ENCODE results near the gene FGF14. TPM values are rescaled to one million over a fixed set of nuclear protein-coding genes. Genes with fewer than 3 reads are reported as not detected.
A peak's percentile ranks its signal among the peaks of the same experiment; 100 is the strongest.
"Not testable (repeated sequence)": the region's sequence is repeated elsewhere in the genome, so short reads cannot be mapped to it uniquely, and the experiment has no call there.

FGF14 gene
- total RNA-seq, 1 donor from 2014 or later, result 0.16 TPM

DNA sequence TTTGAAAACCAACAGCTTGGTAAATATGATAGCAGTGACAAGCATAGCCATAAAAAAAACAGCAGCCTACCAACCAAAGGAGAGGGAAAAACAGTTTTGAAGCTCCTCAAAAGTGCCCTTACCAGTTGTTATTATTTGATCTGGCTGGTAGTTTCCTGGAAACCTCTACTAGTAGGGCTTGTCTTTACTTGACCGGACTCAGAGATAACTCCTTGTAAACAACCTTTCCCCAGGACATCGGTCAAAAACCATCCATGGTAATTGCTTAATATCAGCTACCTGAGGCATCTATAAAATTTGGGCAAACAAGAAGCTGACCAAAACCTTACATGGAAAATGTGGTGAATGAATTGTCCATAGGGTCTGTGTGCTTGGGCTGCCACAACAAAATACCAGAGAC, 210.9 kb downstream of the FGF14 start:
- no peak for ATAC-seq

DNA sequence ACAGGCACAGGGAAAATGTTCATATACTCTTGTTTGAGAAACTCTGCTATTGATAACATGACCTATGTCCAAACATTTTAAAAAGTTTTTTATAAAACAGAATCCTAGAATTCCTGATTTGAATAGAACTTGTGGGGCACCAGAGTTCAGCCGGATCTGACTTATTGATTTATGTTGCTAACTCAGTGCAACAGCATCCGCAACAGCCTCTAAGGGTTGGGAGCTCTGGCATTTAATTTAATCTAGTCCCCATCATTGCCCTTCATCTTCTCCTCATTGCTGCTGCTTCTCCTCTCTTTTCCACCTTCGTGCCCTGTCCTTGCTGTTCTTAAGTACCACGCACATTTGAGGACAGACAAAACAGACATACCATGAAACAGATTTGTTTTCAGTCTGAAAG, 214.5 kb downstream of the FGF14 start:
- no peak for ATAC-seq

DNA sequence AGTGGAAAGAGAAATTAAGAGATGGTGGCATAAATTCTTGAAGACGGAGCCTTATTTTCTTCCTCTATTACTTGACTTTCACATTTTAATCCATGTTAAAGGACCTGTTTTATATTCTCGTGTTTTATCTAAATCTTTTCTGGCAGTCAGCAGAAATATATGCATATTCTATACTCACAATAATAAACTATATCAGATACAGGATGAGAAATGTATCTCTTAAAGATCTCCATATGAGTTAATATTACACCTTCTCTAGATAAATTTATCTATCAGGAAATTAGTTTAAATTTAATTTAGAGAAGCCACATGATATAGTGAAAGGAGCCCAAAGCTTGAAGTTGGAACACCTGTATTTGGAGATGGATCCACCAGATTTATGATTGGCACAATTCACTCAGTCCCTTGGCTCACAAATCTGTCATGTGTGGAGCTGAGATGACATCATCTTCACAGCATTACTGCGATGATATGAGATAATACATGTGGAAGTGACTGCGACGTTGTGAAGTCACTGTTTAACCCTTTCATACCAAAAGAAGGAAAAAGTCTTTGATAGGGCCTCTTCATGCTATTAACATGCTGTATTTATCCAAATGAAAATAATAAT, 216.4 kb downstream of the FGF14 start:
- ATAC-seq, result no peak

DNA sequence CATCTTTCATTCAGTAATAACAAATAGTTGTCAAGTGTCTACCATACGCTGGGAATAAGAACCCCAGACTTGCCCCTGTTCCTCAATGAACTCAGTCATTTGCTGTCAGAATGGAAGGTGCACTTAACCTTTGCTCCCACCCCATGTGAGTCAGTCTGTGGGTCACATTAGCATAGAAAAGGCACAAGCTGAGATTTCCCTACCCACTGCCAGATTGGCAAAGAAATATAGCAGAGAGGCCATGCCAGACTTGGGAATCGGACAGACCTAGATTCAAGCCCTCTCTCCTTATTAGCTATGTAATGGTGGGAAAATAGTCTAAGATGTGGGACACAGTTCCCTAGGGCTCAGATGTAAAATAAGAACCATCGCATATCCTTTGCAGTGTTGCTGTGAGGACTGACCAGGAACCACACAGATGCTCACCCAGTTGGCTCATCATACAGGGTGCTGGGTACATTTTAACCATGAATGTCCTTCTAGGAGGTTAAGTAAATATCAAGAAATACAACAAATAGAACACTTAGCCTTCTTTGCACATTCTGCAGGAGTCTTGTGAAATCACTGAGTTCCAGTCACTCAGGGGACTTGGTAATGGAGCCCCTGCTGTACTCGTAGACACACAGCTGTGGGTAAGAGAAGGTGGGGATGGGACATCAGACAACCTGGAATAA, 218.2 kb downstream of the FGF14 start:
- no peak for ATAC-seq

DNA sequence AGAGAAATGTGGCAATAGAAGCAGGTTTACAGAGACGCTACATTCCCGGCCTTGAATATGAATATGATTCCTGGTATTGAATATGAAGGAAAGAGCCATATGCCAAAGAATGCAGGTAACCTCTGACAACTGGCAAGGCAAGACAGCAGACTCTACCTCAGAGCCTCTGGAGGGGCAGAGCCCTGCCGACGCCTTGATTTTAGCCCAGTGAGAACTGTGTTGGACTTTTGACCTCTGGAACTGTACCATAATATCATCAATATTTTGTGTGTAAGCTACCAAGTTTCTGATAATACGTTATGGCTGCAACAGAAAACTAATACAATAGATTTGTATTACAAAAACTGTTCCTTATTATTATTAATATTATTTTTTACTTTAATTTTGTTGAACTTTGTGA, 219.7 kb downstream of the FGF14 start:
- no peak for ATAC-seq

DNA sequence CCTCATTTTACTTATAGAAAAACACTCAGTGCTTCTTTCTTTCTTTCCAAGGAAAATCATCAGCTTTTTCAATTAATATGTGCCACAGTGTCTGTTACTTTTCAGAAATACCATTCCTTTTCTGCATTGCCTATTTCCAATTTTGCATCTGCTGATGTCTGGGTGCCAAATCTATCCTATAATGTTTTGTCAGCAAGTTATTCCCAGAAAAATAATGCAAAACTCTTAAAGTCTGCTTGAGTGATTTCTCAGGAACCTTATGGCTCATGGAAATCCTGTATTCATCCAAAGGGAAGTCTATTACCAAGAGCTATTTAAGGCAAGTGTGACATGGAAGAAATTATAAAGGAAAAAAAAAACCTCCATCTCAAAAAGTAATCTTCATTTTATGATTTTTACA, 224.4 kb downstream of the FGF14 start:
- no peak for ATAC-seq

DNA sequence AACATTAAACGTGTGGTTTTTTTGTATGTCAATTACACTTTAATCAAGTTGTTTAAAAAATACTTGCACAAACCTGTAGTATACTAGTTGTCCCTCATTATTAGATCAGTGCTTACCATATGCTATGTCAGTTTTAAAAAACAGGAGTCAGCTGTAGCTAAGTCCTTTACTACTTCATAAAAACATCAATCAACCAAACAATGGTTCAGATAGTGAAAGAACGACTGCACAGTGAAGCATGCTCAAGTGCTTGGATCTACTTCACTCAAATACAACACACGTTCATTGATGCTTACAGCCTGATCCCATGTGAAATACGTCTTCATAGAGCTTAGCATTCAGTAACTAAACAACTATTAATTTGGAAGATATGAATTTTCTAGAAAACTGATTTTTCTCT, 225.0 kb downstream of the FGF14 start:
- no peak for ATAC-seq

DNA sequence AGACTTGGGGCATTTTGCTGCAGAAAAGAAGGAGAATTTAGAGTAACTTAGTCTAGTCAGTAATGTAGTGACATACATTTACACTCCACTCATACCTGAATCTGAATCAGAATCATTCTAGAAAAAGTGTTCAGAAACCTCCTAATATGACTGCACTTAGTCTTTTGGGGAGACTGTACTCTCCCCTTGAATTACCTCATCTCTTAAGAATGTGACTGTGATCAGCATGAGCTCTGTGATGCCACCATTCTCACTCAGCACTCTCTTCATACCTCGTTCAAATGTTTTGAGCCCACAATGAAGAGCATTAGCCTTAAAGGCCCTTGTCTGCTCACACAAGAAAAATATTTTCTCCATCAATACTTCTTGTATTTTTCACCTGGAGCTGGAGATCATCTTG, 229.4 kb downstream of the FGF14 start:
- ATAC-seq, result no peak

DNA sequence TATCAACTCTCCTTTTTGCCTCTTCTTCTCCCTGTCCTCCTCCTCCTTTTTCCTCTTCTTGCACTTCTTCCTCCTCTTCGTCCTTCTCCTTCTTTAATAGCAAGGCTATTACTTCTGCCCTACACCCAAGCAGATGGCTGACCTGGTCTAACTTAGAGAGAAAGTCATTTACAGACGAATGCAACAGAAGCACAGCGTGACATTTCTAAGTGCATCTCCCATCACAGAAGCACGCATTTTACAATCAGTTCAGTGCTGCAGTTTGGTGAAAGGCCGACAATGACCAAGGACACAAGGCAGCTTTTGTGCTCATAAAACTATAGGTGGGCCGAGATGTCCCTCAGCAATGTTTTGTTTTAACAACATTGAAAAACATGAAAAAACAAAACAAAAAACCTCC, 231.5 kb downstream of the FGF14 start:
- no peak for ATAC-seq

DNA sequence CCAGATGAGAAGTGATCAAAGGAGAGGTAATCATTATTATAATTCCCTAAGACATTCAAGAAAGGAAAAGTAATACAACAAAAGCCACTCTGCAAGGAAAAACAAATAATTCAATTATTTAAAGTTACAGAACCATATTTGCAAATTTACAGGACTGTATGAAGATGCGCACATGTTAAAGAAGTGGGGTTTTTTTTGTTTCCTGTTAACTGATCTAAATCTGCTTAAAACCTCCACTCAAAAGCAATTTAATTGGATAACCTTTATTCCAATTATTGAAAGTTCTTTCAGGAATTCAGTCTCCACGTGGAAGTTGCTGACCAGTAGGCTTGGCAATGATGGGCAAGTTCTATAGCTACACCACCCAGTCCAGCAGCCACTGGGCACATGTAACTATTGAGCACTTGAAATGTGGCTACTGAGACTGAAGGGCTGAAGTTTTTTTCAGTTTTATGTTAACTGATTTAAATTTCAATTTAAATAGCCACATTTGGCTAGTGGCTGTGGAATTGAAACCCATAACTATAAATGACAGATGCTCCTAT, 232.3 kb downstream of the FGF14 start:
- ATAC-seq, result no peak

DNA sequence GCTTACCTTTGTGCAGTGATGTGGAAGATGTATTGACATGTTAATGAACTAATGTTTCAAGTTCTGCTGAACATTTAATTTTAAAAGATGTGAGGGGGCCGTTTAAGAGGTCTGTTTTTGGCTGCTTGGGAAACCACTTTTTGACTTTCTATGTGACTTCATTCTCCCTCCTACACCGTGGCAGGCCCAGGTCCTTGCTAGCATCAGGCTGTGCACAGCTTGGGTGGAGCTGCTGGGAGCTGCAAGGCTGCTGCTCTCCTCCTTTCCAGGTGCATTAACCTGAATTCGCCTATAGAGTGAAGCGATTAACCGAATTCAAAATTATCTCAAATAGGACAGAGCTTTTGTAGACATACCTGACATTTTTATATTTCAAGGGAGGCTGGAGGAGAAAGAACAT, 249.1 kb downstream of the FGF14 start:
- ATAC-seq, result no peak

DNA sequence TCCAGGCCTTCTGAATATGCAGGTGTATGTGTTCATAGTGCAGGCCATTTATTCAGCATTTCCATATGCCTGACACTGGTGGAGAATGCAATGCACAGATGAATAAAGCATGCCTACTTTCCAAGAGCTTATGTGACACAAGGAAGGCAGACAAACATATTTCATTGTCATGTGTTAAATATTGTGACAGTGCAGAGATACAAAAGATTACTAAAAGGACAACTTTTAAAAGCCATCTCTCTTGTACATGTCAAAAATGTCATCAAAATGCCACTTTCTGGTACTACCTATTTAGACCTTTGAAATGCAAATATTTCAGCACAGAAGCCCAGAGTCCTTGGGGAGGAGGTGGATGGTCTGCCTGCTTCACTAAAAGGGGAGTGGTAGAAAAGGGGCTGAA, 254.5 kb downstream of the FGF14 start:
- ATAC-seq, result no peak

DNA sequence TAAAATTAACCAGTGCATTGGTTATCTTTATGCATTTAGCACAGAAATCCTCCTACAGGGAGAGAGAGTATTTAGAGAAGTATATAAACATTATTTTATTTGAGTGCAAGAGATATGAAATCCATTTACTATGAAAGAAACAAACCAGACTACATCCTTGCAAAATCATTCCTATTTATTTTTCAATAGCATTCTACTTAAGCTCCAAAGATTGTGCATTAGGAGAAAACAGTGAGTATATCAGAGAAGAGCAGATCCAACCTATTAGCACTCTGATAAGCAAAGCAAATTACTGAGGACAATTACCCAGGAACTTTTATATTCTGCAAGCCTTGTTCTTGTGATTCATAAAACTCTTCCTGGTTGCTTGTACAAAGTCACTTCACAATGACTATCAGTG, 256.1 kb downstream of the FGF14 start:
- no peak for ATAC-seq

DNA sequence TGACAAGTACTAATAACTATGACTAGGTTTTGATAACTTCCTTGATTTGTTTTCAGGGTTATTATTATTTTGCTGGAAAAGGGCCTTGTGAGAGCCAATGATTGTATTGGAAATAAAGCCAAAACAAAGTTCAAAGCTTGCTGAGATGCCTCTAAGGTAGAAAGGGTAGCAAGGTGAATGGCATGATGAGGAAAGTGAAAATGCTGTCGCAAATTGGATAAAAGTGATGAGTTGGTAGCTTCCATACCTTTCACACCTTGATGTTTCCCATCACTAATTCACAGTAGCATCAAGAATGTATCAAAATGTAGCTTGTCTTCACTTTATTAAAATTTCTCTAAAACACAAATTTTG, 259.4 kb downstream of the FGF14 start:
- no peak for ATAC-seq

DNA sequence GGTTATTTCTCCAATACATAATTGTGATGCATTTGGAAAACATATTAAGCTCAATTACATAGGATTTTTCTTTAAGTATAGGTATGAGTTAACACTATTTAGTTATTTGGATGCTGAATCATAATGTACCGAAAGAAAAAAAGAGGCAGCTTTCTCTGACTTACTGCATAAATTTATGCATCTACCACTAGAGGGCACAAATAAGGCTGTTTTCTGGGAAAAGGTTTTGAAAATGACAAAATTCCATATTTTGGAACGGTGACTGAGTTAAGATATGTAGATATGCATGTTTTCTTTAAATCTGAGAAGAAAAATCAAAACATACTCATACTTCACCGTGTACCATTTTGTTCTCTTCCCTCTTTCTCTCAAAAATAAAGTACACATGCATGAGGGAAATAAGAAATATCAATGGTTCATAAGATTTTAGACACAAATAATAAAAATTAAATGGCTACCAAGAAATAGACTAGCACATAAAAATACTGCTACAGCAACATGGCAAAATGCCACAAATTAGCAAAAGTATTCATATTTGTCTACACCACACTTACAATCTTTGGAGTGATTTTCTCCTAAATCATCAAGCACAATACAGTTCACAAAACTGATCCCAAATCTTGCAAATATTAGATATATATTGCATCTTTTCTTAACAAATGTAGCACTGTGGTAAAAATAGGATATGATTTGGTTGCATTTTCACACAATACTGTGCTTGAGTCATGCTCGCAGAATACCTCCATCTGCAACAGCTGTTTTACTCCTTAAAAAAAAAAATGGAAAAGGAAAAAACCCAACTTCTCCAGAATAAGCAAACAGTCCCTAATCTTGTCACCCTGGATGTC, 260.0 kb downstream of the FGF14 start:
- ATAC-seq, result no peak

DNA sequence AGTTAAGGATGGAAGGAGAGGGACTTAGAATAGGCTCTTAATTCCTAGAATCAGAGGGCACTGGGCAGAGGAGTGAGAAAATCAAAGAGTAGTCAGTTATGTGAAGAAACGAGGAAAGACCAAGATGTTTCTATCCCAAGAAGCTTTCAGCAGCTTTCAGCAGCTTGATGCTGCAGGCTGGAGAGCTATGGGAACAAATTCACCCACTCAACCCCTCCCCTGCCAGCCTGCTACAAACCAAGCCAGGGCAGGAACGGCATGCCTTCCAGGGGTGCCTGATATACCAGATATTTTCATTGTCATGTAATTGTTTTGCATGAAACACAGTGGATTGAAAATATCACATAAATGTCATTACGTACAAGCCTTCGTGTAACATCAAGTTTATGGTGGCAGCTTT, 262.2 kb downstream of the FGF14 start:
- no peak for ATAC-seq

DNA sequence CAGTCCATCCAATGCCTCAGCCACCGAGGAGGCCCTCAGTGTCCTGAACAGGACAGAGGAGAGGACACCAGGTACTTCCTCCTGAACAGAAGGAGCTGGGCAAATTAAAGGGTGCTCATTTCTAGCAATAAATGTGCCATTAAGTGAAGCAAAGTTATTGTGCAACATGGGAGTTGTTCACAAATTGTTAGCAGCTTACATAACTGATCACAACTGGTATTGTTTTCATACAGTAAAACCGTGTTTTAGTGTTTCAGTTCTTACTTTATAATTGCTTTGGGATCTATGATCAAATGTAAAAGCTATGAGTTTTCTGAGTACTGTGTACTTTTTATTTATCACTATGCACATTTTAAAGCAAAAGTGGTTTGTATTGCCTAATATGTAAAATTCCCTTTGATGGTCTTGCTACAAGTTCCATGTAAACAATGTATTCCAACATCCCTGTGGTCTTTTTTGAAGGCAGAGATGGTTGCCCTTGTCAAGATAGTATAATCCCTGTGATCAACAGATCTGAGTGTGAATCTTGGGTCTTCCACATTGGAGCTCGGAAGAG, 263.1 kb downstream of the FGF14 start:
- no peak for ATAC-seq

DNA sequence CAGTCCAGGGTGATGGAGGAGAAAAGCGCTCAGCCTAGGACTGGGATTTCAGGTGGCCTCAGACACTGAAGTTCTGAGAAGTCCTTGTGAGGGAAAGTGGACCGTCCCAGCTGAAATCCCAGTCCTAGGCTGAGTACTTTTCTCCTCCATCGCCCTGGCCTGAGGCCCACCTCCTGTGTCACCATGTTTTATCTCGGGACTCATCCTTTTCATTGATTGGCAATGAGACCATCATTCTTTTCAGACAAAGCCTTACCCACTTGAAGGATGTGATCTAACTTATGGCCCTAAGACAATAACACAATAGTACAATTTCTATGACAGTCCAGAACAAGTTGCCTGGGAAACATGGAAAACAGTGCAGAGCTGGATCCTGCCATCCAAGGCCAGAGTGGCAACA, 263.9 kb downstream of the FGF14 start:
- ATAC-seq, result not testable (repeated sequence)

DNA sequence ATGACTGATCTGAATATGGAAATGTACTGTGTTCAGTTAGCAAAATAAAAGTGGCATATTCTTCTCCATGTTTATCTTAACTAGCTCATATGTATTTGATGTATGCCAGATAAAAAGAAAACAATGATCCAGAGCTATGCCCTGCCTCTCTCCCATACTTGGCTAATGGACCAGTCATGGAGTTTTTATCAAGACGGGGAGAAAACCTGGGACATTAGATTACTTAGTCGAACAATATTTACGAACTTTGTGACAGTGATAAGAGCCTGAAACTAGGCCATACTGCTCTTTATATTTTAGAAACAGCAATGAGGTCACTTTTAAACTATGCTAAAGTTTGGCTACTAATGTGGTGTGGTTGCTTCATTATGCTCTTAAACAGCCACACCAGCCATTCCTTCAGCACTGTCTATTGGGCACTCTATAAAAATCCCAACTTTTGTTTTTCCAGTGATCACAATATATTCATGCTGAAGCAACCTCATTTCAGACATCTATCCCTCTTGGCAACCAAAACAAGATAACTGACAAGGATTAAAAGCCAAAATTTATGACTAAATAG, 265.0 kb downstream of the FGF14 start:
- no peak for ATAC-seq

DNA sequence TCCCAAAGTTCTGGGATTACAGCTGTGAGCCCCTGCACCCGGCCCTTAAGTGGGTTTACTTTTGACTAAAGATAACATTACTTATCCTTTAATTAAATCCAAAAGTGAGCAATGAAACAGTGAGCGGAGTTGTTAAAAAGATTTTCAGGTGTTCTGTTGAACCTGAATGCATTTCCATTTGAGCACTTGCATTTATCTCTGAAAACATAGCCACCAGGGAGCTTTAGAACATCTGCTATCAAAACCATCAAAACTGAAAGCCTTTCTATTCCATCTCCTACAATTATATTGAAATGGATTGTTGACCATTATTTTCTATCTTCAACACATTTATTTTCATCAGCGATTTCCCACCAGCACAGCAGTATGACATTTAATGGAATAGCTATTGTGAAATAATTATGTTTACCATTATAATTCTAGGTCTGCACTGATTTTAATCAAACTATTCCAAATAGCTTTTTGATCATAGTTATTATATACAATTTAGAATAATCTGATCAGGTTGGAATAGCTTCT, 269.0 kb downstream of the FGF14 start:
- ATAC-seq, result no peak

DNA sequence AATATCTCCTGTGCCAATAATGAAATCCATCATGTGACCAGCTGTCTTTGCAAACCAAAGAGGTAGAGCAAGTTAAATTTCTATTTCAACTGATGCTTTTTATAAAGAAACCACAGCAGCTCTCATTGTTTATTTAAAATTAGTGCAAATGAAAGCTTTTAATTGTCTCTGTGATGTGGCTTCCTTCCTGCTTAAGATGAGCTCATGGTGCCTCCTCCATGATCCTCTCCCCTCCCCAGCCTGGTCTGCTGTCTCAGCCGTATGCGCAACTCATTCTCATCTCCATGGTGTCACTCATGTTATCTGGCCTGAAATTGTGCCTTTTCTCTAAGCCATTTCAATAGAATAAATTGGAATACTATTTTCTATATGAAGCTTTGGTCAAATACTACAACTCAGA, 270.6 kb downstream of the FGF14 start:
- ATAC-seq, result no peak

DNA sequence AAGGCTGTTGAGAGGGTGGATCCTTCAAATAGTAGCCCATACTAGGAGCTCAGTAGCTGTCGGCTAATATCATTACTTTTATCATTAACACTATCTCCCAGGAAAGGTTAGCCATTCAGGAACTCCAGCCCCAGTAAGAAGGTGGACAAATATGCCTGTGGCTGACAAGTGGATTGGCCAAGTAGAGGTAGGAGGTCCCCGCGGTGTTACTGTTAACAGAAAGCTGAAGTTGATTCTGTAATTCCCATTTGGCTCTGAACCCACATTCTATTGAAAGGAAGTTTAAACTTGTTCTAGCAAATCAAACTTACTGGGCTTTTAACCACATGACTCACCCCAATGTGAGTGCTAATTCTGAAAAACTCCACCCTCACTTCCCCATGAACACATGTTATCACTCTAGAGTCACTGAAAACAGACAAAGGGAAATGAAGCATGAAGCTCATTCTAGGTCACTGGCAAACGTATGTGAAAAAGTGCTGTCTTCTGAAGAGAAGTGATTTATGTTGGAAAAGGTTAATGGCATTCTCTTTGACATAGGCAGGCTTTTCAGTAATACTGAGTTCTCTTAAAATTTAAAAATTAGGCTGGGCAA, 273.5 kb downstream of the FGF14 start:
- ATAC-seq, result peak; percentile 99

Data from esophagus mucosa (tissue), 1 donor.